Measurements from ENCODE around the gene MTHFD2. TPM values are rescaled to one million over a fixed set of nuclear protein-coding genes. Genes with fewer than 3 reads are reported as not detected.

MTHFD2 gene
- total and polyA plus RNA-seq, 2 donors (not counting 1 experiment from before 2014, with no cell fraction given) = 9.5 to 18.0 TPM

GRCh38 chr2:74188018-74188601 is 10.3 kb upstream of the MTHFD2 start:
- Mint-ChIP-seq H3K9me3 (ENCODE audit: insufficient read depth) (no peaks in the 10 kb centered on the region), H3K27ac (no peak overlapping the region), H3K4me1 (peaks cover 27% of the 10 kb centered on the region), H3K4me3 (no peak overlapping the region), H3K27me3 (no peaks in the 10 kb centered on the region)
- H4K20me1 ChIP-seq (ENCODE audit: control insufficient read depth, insufficient read depth, low read length, poor library complexity, severe bottlenecking) = no peaks in the 10 kb centered on the region
- intact Hi-C loops (cut with micrococcal nuclease) = no loop called here
- H3K27ac ChIP-seq (ENCODE audit: low read length in 2 of 2) = no peak overlapping the region
- no peak overlapping the region for H3K4me3 ChIP-seq (ENCODE audit: control extremely low read depth in 1 of 5, extremely low read depth in 1 of 5, insufficient read depth in 1 of 5, low read depth in 2 of 5, low read length in 4 of 5)
- H2AFZ ChIP-seq (ENCODE audit: insufficient read depth, low read depth, low read length, poor library complexity, severe bottlenecking) = no peak overlapping the region
- peaks cover 0 to 15% (median 0%) of the 10 kb centered on the region in 3 donors for H3K9me3 ChIP-seq (ENCODE audit: control extremely low read depth in 1 of 3, control insufficient read depth in 2 of 3, insufficient read depth in 1 of 3, low read length in 2 of 3)
- no peaks in the 10 kb centered on the region for H3K36me3 ChIP-seq (replicated peaks in 1 of 2; ENCODE audit: control extremely low read depth in 1 of 2, control insufficient read depth in 1 of 2, extremely low read depth in 1 of 2, insufficient read depth in 2 of 2, low read length in 1 of 2)
- POLR2A ChIA-PET = no interaction called here
- no peak for TF ChIP-seq EZH2 (IDR thresholded peaks at IDR 0.05; ENCODE audit: borderline replicate concordance, insufficient read depth, low read depth, low read length, poor library complexity, severe bottlenecking)
- no peak for TF ChIP-seq CTCF (IDR thresholded peaks at IDR 0.05)
- whole genome bisulfite sequencing (ENCODE audit: insufficient coverage) = 99% methylated on average over 5 of the region's 6 CpGs
- CTCF ChIA-PET = interaction anchor here (2.1 to 4.9 kb wide), 2 partner anchors 9 to 11 kb away, joined by 7 to 29 read pairs; partner anchors contain the start of genes MOB1A and MTHFD2
- H3K27me3 ChIP-seq (replicated peaks in 1 of 4; ENCODE audit: control extremely low read depth in 1 of 4, control insufficient read depth in 3 of 4, insufficient read depth in 4 of 4, low read length in 3 of 4) = no peaks in the 10 kb centered on the region
- H3K4me1 ChIP-seq (ENCODE audit: control insufficient read depth in 2 of 2, insufficient read depth in 2 of 2, low read length in 2 of 2) = peaks cover 24 to 31% of the 10 kb centered on the region in 2 donors
- no peak for ATAC-seq (ENCODE audit: low read depth)
- no peak overlapping the region for H3K4me2 ChIP-seq (replicated peaks; ENCODE audit: low read depth, low read length, poor library complexity, severe bottlenecking)
- peaks cover 5% of the 10 kb centered on the region for H3K79me2 ChIP-seq (ENCODE audit: control insufficient read depth, insufficient read depth, low read length)
- H3K9ac ChIP-seq (ENCODE audit: low read length) = no peak overlapping the region
- DNase-seq = no peak

GRCh38 chr2:74188696-74189095 is 9.7 kb upstream of the MTHFD2 start:
- intact Hi-C loops (cut with micrococcal nuclease) = no loop called here
- no peak overlapping the region for H3K4me3 ChIP-seq (ENCODE audit: control extremely low read depth in 1 of 5, extremely low read depth in 1 of 5, insufficient read depth in 1 of 5, low read depth in 2 of 5, low read length in 4 of 5)
- ChIA-PET CTCF (interaction anchor here (2.1 to 4.9 kb wide), 2 partner anchors 10 kb away, joined by 7 to 29 read pairs; partner anchors contain the start of genes MOB1A and MTHFD2), POLR2A (no interaction called here)
- H3K27ac Mint-ChIP-seq = no peak overlapping the region
- no peak overlapping the region for H3K9ac ChIP-seq (ENCODE audit: low read length)
- no peaks in the 10 kb centered on the region for H3K36me3 ChIP-seq (replicated peaks in 1 of 2; ENCODE audit: control extremely low read depth in 1 of 2, control insufficient read depth in 1 of 2, extremely low read depth in 1 of 2, insufficient read depth in 2 of 2, low read length in 1 of 2)
- peaks cover 5% of the 10 kb centered on the region for H3K79me2 ChIP-seq (ENCODE audit: control insufficient read depth, insufficient read depth, low read length)
- TF ChIP-seq EZH2 (IDR thresholded peaks at IDR 0.05; ENCODE audit: borderline replicate concordance, insufficient read depth, low read depth, low read length, poor library complexity, severe bottlenecking) = no peak
- TF ChIP-seq CTCF (IDR thresholded peaks at IDR 0.05) = no peak
- H3K4me3 Mint-ChIP-seq = no peak overlapping the region
- H3K9me3 ChIP-seq (ENCODE audit: control extremely low read depth in 1 of 3, control insufficient read depth in 2 of 3, insufficient read depth in 1 of 3, low read length in 2 of 3) = peaks cover 0 to 15% (median 0%) of the 10 kb centered on the region in 3 donors
- DNase-seq = no peak
- peaks cover 21 to 27% of the 10 kb centered on the region in 2 donors for H3K4me1 ChIP-seq (ENCODE audit: control insufficient read depth in 2 of 2, insufficient read depth in 2 of 2, low read length in 2 of 2)
- H3K4me2 ChIP-seq (replicated peaks; ENCODE audit: low read depth, low read length, poor library complexity, severe bottlenecking) = no peak overlapping the region
- H3K27me3 ChIP-seq (replicated peaks in 1 of 4; ENCODE audit: control extremely low read depth in 1 of 4, control insufficient read depth in 3 of 4, insufficient read depth in 4 of 4, low read length in 3 of 4) = no peaks in the 10 kb centered on the region
- 88% methylated on average over 1 of the region's 3 CpGs for WGBS (ENCODE audit: insufficient coverage)
- no peak for ATAC-seq (ENCODE audit: low read depth)
- H3K9me3 Mint-ChIP-seq (ENCODE audit: insufficient read depth) = no peaks in the 10 kb centered on the region
- H3K4me1 Mint-ChIP-seq = peaks cover 25% of the 10 kb centered on the region
- no peak overlapping the region for H2AFZ ChIP-seq (ENCODE audit: insufficient read depth, low read depth, low read length, poor library complexity, severe bottlenecking)
- no peaks in the 10 kb centered on the region for H3K27me3 Mint-ChIP-seq
- H3K27ac ChIP-seq (ENCODE audit: low read length in 2 of 2) = no peak overlapping the region
- no peaks in the 10 kb centered on the region for H4K20me1 ChIP-seq (ENCODE audit: control insufficient read depth, insufficient read depth, low read length, poor library complexity, severe bottlenecking)
